HEK293T (cell line): ENCODE data around the gene TMPRSS9.

Experiments
- BHLHE40 ChIP-seq: fragments of 450-650 bp; IDR thresholded peaks from 2 replicates; pipeline ENCODE4 v1.6.1; 2016; ENCODE audit warnings: mild to moderate bottlenecking, moderate library complexity, borderline replicate concordance
- FOXK2 ChIP-seq: fragments of 450-650 bp; IDR thresholded peaks from 2 replicates; pipeline ENCODE4 v1.6.1; 2016; ENCODE audit warnings: mild to moderate bottlenecking
- NFRKB ChIP-seq: fragments of 450-650 bp; IDR thresholded peaks from 2 replicates; pipeline ENCODE4 v1.6.1; 2016; ENCODE audit warnings: mild to moderate bottlenecking, moderate library complexity
- SP1 ChIP-seq: fragments of 450-650 bp; IDR thresholded peaks from 2 replicates; pipeline ENCODE4 v1.6.1; 2017
- SUZ12 ChIP-seq: fragments of 450-650 bp; IDR thresholded peaks from 2 replicates; pipeline ENCODE4 v1.6.1; 2016; ENCODE audit warnings: mild to moderate bottlenecking

DNA sequence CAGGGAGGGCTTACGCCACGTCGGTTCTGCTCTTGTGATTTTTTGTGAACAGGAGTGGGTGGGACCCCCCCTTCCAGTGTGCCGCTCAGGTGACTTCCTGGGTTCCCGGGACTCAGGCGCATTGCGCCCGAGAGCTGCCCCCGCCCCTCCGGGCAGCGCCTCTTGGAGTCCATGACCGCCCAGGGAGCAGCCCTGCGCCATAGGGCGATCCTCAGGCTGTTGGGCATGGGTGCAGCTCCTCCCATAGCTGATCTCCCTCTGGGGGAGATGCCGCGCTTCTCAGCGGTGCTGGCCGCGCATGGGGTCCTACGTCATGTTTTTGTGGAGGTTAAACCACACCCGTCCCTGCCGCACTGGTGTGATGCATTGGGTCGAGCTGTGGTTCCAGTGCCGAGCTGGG, 7.9 kb upstream of the TMPRSS9 start:
- TF ChIP-seq FOXK2 (no peak), BHLHE40 (no peak), SUZ12 (no peak), NFRKB (no peak), SP1 (no peak)
